COLO668 (cell line): ENCODE results near the gene AQP7.
"Not testable (repeated sequence)": the region's sequence is repeated elsewhere in the genome, so short reads cannot be mapped to it uniquely, and the experiment has no call there.

Experiments used
- DNase-seq: peaks from one replicate; lab custom pipeline; 2025; ENCODE audit not compliant: unreplicated experiment; lab: John Stamatoyannopoulos, UW

AQP7 gene

DNA sequence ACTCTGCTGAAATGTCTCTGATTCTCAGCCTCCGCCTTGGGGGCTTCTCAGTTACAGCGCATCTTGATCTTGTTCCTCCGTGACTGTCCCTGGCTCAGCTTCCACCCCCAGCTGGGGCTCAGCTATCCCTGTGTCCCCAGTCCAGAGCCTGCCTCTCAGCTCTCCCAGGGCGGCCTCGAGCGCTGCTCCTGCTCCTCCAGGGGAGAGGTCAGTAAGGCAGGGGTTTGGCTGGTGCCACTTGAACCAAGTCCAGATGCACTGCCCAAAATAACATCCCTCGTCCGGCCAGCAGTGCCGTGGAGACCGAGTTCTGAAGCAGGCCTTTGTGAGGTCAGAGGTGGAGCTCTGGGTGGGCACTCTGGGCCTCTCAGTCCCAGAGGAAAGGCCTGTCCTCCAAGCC lies at the start of gene AQP7:
Gene AQP7, minus strand, starts transcription at position 198 of the 400 bp plus-strand sequence. CDS start 1,306 bp downstream, outside the sequence.
- DNase-seq, result not testable (repeated sequence)

- no peak for DNase-seq
Observed at GRCh38 chr9:33450621-33451146, 48.3 kb upstream of the AQP7 start.

DNA sequence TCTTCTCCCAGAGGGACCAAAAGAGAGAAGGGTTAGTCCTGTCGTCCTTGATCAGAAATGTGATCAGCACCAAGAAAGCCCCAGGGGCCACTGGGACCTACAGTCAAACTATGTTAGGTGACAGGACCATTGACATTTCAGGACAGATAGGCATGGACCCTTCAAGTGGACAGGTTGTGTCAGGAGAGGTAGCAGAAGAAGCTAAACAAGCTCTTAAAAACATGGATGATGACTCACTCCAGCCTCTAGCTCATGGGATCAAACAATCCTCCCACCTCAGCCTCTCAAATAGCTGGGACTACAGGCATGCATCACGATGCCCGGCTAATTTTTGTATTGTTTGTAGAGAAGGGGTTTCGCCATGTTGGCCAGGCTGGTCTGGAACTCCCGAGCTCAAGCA lies 47.3 kb upstream of the AQP7 start:
- no peak for DNase-seq

DNA sequence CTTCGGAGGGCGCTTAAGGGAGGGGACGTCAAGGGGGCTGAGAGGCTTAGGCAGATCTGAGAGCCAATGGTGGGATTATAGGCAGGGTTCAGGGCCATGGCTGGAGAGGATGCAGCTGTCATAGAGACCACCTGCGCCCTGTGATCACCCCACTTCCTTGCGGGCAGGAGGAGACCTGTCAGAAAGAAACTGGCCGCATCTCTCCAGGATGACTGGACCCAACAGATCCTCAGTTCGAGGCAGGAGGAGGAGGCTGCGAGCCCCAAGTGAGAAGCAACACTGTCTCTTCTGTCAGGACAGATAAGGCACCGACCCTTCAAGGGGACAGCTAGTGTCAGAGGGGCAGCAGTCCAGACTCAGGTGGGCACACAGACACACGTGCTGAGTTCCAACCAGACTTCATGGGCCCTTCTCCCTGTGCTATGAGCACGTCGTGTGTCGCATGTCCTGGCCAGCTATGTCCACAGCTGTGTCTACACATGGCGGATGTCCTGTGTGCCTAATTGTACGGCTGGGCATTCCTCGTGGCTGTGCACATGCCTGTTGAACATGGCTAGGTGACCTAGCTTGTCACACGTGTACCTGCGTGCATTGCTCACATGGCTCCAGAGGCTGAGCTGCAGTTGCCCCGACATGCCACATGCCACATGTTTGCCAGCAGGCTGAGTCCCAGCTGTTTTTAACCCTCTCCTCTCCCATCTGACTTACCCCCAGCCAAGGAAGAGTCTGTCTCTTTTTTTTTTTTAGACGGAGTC lies 45.6 kb upstream of the AQP7 start:
- peak; percentile 7 for DNase-seq

GRCh38 chr9:33446946-33447798 lies 44.8 kb upstream of the AQP7 start, which contains the start of gene AQP3:
TSS of gene AQP3 (minus strand) at chr9:33447593. CDS start at chr9:33447530, 63 bp downstream.
- peak; percentile 76 for DNase-seq

- peak; percentile 37 for DNase-seq
Observed at GRCh38 chr9:33446240-33446945, 44.0 kb upstream of the AQP7 start.

DNA sequence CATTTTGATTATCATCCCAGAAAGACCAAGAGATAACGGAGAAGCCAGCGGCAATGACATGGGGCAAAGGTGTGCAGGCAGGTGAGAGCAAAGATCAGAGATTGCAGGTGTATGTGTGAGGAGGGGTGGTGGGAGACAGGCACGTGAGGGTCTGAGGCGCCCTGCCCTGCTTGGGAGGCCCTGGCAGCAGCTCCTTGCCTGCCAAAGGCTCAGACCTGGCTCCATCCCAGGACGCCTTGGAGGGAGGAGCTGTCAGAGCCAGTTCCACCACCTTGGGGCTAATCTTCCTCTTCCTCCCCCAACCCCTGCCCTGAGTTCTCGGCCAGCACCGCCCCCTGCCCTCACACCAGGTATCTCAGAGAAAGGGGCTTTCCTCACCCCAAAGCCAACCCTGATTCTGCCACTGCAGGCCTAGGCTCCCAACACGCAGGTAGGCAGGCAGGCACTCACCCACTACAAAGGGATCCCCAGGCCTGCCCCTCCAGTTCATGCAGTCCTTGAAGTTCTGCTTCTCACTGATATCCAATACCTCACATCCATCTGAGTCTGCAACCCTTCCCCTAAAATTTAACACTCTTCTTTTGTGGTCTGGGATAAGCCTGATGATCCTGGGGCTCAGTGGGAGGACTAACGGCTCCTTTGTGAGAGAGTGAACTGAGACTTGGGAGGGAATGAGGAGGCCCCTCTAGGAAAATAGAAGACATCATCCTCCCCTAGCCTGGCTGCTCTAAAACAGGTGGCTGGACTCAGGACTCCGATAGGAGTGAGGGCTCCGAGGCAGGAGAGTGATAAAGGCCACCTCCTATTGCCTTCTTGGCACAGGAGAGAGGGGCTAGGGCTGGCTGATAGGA lies 43.2 kb upstream of the AQP7 start:
- no peak for DNase-seq

DNA sequence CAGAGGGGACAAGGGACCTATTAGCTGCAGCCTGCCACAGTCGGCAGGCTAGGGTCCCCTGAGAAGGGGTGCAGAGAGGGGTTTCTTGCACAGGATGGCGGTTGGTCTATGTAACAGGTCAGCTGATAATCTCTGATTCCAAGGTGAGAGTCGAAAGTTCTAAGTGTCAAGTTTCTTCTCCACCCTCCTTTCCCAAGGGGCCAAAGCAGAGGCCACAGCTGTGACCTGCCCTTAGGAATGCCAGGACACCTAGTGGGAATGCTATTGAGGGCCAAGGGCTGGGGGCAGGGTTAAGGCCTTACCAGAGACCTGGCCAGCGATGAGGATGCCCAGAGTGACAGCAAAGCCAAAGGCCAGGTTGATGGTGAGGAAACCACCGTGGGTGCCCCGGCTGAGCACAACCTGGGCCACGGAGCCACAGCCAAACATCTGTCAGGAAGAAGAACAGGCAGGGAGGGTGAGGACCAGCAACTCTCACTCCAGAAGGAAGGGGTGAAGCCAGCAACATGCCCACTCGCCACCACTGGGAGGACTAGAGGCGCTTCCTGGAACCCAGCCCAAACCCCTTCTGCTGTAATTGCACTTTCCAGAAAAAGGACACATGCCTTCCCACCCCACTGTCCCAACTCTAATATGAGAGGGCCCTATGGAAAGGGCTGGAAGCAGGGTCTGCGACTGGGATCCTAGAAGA lies 41.2 kb upstream of the AQP7 start:
- no peak for DNase-seq

DNA sequence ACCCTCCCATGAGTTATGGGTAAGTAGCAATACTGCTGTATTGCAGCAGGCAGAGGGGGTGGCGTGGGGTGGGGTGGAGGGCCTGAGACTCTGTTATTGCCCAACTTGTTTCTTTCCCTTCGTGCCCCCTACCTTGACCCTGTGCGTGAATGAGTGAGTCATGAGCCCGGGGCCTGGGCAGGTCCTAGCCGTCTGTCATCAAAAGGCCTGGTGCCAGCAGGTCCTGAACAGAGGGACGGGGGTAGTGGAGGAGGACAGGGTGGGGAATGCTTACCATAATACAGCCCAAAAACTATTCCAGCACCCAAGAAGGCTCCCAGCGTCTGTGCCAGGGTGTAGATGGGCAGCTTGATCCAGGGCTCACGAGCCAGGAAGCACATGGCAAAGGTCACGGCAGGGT lies 40.7 kb upstream of the AQP7 start:
- no peak for DNase-seq

DNA sequence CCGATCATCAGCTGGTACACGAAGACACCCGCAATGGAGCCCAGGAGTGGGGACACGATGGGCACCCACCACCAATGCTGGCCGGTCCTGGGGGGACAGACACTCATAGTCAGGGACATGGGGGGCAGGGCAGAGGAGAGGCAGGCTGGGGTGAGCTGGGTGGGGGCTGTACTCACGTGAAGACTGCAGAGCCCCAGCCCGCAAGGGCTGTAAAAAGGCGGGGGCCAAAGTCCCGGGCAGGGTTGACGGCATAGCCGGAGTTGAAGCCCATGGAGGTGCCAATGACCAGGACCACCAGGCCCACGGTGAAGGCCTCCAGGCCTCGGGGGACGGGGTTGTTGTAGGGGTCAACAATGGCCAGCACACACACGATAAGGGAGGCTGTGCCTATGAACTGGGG lies 39.8 kb upstream of the AQP7 start:
- no peak for DNase-seq

DNA sequence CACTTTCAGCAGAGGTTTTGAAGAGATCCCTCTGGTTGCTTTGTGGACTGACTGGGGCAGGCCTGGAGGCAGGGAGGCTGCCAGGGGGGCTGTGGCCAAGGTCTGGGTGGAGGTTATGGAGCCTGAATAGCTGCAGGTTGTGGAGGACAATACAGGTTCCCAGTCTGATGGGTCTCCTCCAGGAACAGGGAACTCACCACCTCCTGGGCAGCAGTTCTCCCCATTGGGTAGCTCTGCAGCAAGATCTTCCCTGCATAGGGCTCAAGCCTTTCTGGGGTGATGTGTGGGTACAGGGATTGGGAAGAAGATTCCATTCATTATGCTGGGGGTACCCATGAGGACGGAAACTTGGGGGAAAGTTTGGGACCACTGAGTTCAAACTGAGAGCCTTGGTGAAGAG lies 38.2 kb upstream of the AQP7 start:
- DNase-seq, result no peak

GRCh38 chr9:33440204-33440603 lies 37.8 kb upstream of the AQP7 start:
- DNase-seq, result no peak

GRCh38 chr9:33439731-33440130 lies 37.4 kb upstream of the AQP7 start:
- DNase-seq, result no peak

- DNase-seq, result no peak
Observed at GRCh38 chr9:33438926-33439680, 36.7 kb upstream of the AQP7 start.

GRCh38 chr9:33437898-33438297 lies 35.5 kb upstream of the AQP7 start:
- no peak for DNase-seq

GRCh38 chr9:33437205-33437604 lies 34.8 kb upstream of the AQP7 start:
- DNase-seq, result no peak

- no peak for DNase-seq
Observed at GRCh38 chr9:33436445-33436844, 34.1 kb upstream of the AQP7 start.

- DNase-seq, result no peak
Observed at GRCh38 chr9:33435821-33436277, 33.5 kb upstream of the AQP7 start.
